HepG2 (cell line): Measurements from ENCODE around the gene ACE. TPM values are rescaled to one million over a fixed set of nuclear protein-coding genes. Genes with fewer than 3 reads are reported as not detected.
A peak's percentile ranks its signal among the peaks of the same experiment; 100 is the strongest.

Source experiments
- ATAC-seq: fragments of 200-7000 bp; cut with Tn5 transposase; 3 replicates; pipeline ENCODE4 v1.9.1; 2020; ENCODE audit warnings: mild to moderate bottlenecking, moderate library complexity
- BruUV-seq: library from RNA; stranded (reverse); fragments of 400-500 nt; replicated peaks from 2 replicates; lab custom pipeline; 2021; lab: Mats Ljungman, UMichigan
- CTCF ChIA-PET: fragments of 300-600 bp; formaldehyde crosslinking; extraction: SDS; loops from one replicate; lab custom pipeline; 2021; ENCODE audit warnings: low total read pairs, inconsistent platforms, low intra/inter-chr PET ratio; lab: Yijun Ruan, JAX
- POLR2A ChIA-PET: fragments of 350-600 bp; sonication (Branson Sonifier 250); formaldehyde crosslinking; loops from one replicate; lab custom pipeline; 2020; ENCODE audit warnings: antibody characterized with exemption, inconsistent platforms; lab: Yijun Ruan, JAX
- DNase-seq: peaks from one replicate; pipeline ENCODE4 v3.0.0-alpha.2; 2015; ENCODE audit warnings: low spot score
- FAIRE-seq: peaks from 3 replicates; lab custom pipeline; 2011; peaks lifted over from hg19 to GRCh38; lab: Jason Lieb, UNC
- H2AFZ ChIP-seq: one replicate; pipeline ENCODE4 v1.6.1; 2011; ENCODE audit warnings: low read length, inconsistent platforms
- H3K27ac ChIP-seq: fragments of 300-600 bp; 3 replicates; pipeline ENCODE4 v1.8.0; 2011; ENCODE audit warnings: mixed run types, mild to moderate bottlenecking, mixed read lengths, low read length, inconsistent platforms; ENCODE audit not compliant: insufficient read depth; ENCODE audit errors: extremely low read length
- H3K27me3 ChIP-seq, 2 experiments: fragments of 200-600 bp in 1 of 2; 2 replicates in 1 of 2; 3 replicates in 1 of 2; pipeline versions ENCODE4 v1.6.0 to v1.8.0; 2011; ENCODE audit warnings: low read length in 2 of 2, mild to moderate bottlenecking in 2 of 2, moderate library complexity in 2 of 2, inconsistent platforms in 1 of 2; ENCODE audit not compliant: insufficient read depth in 2 of 2, control insufficient read depth in 1 of 2
- H3K36me3 ChIP-seq, 2 experiments: fragments of 200-600 bp in 1 of 2; replicated peaks in 1 of 2; 2 replicates in 1 of 2; 3 replicates in 1 of 2; pipeline versions ENCODE4 v1.5.1 to v1.8.0; 2011; ENCODE audit warnings: low read length in 2 of 2, inconsistent platforms in 1 of 2; ENCODE audit not compliant: insufficient read depth in 2 of 2, control insufficient read depth in 1 of 2
- H3K4me1 ChIP-seq: 2 replicates; pipeline ENCODE4 v1.5.1; 2012; ENCODE audit warnings: low read length, inconsistent platforms; ENCODE audit not compliant: insufficient read depth
- H3K4me2 ChIP-seq: 2 replicates; pipeline ENCODE4 v1.6.0; 2011; ENCODE audit warnings: low read depth, low read length, inconsistent platforms
- H3K4me3 ChIP-seq, 3 experiments: fragments of 200-600 bp in 1 of 3; sonication (generic), shearing (Covaris generic) in 1 of 3; replicated peaks in 1 of 3; 2 replicates each; pipeline ENCODE4 v1.5.1; 2011 to 2016; ENCODE audit warnings: low read length in 3 of 3, inconsistent platforms in 2 of 3, low read depth in 2 of 3, mild to moderate bottlenecking in 2 of 3, control low read depth in 1 of 3, mixed read lengths in 1 of 3; ENCODE audit not compliant: insufficient read depth in 1 of 3
- H3K79me2 ChIP-seq: one replicate; pipeline ENCODE4 v1.6.1; 2011; ENCODE audit warnings: low read length, inconsistent platforms; ENCODE audit not compliant: insufficient read depth
- H3K9ac ChIP-seq: 2 replicates; pipeline ENCODE4 v1.6.0; 2011; ENCODE audit warnings: mild to moderate bottlenecking, low read depth, low read length, inconsistent platforms; ENCODE audit not compliant: insufficient read depth
- H3K9me3 ChIP-seq: 2 replicates; pipeline ENCODE4 v1.5.1; 2012; ENCODE audit warnings: mild to moderate bottlenecking, low read length
- H4K20me1 ChIP-seq: 2 replicates; pipeline ENCODE4 v1.6.0; 2011; ENCODE audit warnings: inconsistent platforms, mild to moderate bottlenecking, low read length, moderate library complexity; ENCODE audit not compliant: insufficient read depth
- FOSL2 ChIP-seq: sonication (generic); formaldehyde crosslinking; IDR thresholded peaks from 2 replicates; pipeline ENCODE4 v1.4.0; 2020; ENCODE audit warnings: missing genetic modification reagents
- MBNL3 ChIP-seq: fragments of 250-450 bp; sonication (Bioruptor Pico); conservative IDR thresholded peaks from 2 replicates; pipeline ENCODE4 v1.8.0; 2022; ENCODE audit warnings: mild to moderate bottlenecking, inconsistent platforms
- RELA ChIP-seq: sonication (generic); formaldehyde crosslinking; IDR thresholded peaks from 2 replicates; pipeline ENCODE4 v1.4.0; 2020; ENCODE audit warnings: missing genetic modification reagents
- ZBTB20 ChIP-seq: sonication (generic); formaldehyde crosslinking; IDR thresholded peaks from 2 replicates; pipeline ENCODE4 v1.8.1; 2023; ENCODE audit warnings: missing genetic modification reagents, low read depth, mild to moderate bottlenecking, borderline replicate concordance
- ZNF367 ChIP-seq: sonication (generic); formaldehyde crosslinking; IDR thresholded peaks from 2 replicates; pipeline ENCODE4 v1.4.0; 2020; ENCODE audit warnings: missing genetic modification reagents, borderline replicate concordance
- ZNF550 ChIP-seq: sonication (generic); formaldehyde crosslinking; IDR thresholded peaks from 2 replicates; pipeline ENCODE4 v1.4.0; 2020; ENCODE audit warnings: mild to moderate bottlenecking, missing genetic modification reagents, borderline replicate concordance
- WGBS: methylation state at CpG from one replicate; pipeline ENCODE4 v1.1.6; 2017; ENCODE audit warnings: low lambda C conversion rate; 5-methylcytosine and 5-hydroxymethylcytosine counted together
- in situ Hi-C: cut with HindIII; loops from 2 replicates; pipeline ENCODE4 v1.10.0; 2017; ENCODE audit warnings: low pct_unique_long_range_greater_than_20kb; ENCODE audit not compliant: extremely low pct_ligation_motif_present
- intact Hi-C: fragments of 100-400 bp; cut with micrococcal nuclease; formaldehyde crosslinking; loops from one replicate; pipeline ENCODE4 v1.10.0; 2022; ENCODE audit not compliant: unreplicated experiment
- polyA plus RNA-seq, 8 experiments: library from polyadenylated mRNA; depleted of rRNA in 3 of 8; stranded (reverse) in 7 of 8; unstranded in 1 of 8; fragments of >200 nt; fragmentation: Illumina TruSeq in 4 of 8; extraction: Trizol in 4 of 8; gene quantifications; 2 replicates each; pipeline versions ENCODE4 v1.2.1 to v1.2.3, GENCODE V29; 2011 to 2016; ENCODE audit warnings: low read depth in 4 of 8, missing spikeins in 1 of 8, mixed read lengths in 1 of 8; ENCODE audit not compliant: insufficient read depth in 1 of 8
- total RNA-seq, 5 experiments: library from RNA; depleted of rRNA; stranded (reverse); fragments of >200 nt; fragmentation: Illumina TruSeq; extraction: Trizol; gene quantifications; 2 replicates each; pipeline ENCODE4 v1.2.3, GENCODE V29; 2016; ENCODE audit warnings: low read depth in 1 of 5
- TF ChIP-seq, protein P1 (sequence below): sonication (generic); formaldehyde crosslinking; IDR thresholded peaks from 2 replicates; pipeline ENCODE4 v1.4.0; 2020; ENCODE audit warnings: missing genetic modification reagents
- TF ChIP-seq, protein P2 (sequence below): IDR thresholded peaks from 2 replicates; pipeline ENCODE4 v1.6.1; 2016; ENCODE audit warnings: low read depth, missing genetic modification reagents, missing compliant biosample characterization
- TF ChIP-seq, protein P3 (sequence below): sonication (generic); formaldehyde crosslinking; IDR thresholded peaks from 2 replicates; pipeline ENCODE4 v1.4.0; 2020; ENCODE audit warnings: missing genetic modification reagents

ACE gene
- total and polyA plus RNA-seq, 2 of the 13 experiments (the other 11 are each of a cell fraction or from before 2014, with no cell fraction given) = 0.08 to 0.13 TPM

DNA sequence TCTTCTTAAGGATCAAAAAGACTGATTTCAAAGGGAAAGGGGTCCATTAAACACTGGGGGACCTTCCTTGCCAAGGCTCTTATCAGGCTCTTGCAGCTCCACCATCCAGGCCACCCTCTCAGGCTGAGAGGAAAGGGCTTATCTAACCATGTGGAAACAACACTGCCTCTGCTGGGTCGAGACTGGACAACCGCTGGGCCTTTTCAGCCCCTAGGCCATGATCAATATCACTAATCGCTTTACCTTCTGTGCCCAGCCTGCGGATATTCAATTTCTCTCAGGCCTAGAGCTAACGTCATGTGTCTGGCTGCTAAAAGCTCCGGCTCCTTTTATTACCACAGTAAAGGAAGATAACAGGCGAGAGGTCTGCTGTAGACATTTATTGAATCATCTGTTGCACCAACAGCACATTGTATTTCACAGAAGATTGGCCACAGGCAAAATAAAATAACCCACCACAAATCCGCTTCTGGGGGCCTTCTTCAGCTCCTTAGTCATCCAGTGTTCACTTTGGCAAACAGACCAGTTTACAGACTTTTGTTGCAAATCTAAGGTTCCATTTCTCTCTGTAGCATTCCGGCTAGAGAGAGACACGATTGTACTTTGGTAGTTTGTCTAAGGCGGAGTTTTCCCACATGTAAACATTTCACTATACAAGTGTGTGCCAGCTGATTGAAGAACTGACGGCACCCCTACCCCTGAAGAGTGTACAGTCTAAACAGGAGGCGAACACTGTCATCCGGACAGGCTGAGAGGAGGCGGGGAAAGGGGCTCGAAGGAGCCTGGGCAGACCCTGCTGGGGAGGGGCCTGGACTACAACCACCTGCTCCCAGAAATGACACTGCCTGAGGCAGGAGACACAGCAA, 44.7 kb upstream of the ACE start:
- intact Hi-C loops = no loop called here
- H3K27ac ChIP-seq = peak overlapping the region; percentile 63
- H3K79me2 ChIP-seq = no peaks in the 10 kb centered on the region
- H3K27me3 ChIP-seq = peaks cover 0 to 9% of the 10 kb centered on the region in 2 experiments; a peak in 2 of 5 replicates
- BruUV-seq = no TSS peak
- peak overlapping the region; percentile 88 for H3K4me2 ChIP-seq
- ATAC-seq (peak; percentile 72), FAIRE-seq (peak; percentile 97), DNase-seq (peak; percentile 81)
- H3K9ac ChIP-seq = peak overlapping the region; percentile 32; the same call in 1 of the 2 replicates
- in situ Hi-C loops = no loop called here
- POLR2A ChIA-PET = interaction anchor here (0.9 to 2.4 kb wide), 4 partner anchors 88 to 341 kb away, joined by 4 to 11 read pairs (median 4); partner anchors contain the start of genes CCDC47, DDX42 and MAP3K3
- no peaks in the 10 kb centered on the region for H3K9me3 ChIP-seq
- peaks cover 72% of the 10 kb centered on the region for H3K4me1 ChIP-seq
- CTCF ChIA-PET = no interaction called here
- H3K4me3 ChIP-seq = peak overlapping the region; percentile 23 to 62 (median 39)
- no peaks in the 10 kb centered on the region for H3K36me3 ChIP-seq
- no peaks in the 10 kb centered on the region for H4K20me1 ChIP-seq
- peak overlapping the region; percentile 43 for H2AFZ ChIP-seq
- WGBS = 0% methylated on average over 15 of the region's 16 CpGs
- TF ChIP-seq ZNF550 (CRISPR knock-in tag) = no peak
- TF ChIP-seq RELA (CRISPR knock-in tag) = no peak
- 0 out of 2 replicates have a peak, but pooled peaks have one; percentile 47 for TF ChIP-seq FOSL2 (CRISPR knock-in tag)
- TF ChIP-seq, protein P1, sequence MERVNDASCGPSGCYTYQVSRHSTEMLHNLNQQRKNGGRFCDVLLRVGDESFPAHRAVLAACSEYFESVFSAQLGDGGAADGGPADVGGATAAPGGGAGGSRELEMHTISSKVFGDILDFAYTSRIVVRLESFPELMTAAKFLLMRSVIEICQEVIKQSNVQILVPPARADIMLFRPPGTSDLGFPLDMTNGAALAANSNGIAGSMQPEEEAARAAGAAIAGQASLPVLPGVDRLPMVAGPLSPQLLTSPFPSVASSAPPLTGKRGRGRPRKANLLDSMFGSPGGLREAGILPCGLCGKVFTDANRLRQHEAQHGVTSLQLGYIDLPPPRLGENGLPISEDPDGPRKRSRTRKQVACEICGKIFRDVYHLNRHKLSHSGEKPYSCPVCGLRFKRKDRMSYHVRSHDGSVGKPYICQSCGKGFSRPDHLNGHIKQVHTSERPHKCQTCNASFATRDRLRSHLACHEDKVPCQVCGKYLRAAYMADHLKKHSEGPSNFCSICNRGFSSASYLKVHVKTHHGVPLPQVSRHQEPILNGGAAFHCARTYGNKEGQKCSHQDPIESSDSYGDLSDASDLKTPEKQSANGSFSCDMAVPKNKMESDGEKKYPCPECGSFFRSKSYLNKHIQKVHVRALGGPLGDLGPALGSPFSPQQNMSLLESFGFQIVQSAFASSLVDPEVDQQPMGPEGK (CRISPR knock-in tag) = peak; percentile 57; the same call in 1 of the 2 replicates
- TF ChIP-seq, protein P2, sequence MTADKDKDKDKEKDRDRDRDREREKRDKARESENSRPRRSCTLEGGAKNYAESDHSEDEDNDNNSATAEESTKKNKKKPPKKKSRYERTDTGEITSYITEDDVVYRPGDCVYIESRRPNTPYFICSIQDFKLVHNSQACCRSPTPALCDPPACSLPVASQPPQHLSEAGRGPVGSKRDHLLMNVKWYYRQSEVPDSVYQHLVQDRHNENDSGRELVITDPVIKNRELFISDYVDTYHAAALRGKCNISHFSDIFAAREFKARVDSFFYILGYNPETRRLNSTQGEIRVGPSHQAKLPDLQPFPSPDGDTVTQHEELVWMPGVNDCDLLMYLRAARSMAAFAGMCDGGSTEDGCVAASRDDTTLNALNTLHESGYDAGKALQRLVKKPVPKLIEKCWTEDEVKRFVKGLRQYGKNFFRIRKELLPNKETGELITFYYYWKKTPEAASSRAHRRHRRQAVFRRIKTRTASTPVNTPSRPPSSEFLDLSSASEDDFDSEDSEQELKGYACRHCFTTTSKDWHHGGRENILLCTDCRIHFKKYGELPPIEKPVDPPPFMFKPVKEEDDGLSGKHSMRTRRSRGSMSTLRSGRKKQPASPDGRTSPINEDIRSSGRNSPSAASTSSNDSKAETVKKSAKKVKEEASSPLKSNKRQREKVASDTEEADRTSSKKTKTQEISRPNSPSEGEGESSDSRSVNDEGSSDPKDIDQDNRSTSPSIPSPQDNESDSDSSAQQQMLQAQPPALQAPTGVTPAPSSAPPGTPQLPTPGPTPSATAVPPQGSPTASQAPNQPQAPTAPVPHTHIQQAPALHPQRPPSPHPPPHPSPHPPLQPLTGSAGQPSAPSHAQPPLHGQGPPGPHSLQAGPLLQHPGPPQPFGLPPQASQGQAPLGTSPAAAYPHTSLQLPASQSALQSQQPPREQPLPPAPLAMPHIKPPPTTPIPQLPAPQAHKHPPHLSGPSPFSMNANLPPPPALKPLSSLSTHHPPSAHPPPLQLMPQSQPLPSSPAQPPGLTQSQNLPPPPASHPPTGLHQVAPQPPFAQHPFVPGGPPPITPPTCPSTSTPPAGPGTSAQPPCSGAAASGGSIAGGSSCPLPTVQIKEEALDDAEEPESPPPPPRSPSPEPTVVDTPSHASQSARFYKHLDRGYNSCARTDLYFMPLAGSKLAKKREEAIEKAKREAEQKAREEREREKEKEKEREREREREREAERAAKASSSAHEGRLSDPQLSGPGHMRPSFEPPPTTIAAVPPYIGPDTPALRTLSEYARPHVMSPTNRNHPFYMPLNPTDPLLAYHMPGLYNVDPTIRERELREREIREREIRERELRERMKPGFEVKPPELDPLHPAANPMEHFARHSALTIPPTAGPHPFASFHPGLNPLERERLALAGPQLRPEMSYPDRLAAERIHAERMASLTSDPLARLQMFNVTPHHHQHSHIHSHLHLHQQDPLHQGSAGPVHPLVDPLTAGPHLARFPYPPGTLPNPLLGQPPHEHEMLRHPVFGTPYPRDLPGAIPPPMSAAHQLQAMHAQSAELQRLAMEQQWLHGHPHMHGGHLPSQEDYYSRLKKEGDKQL (CRISPR knock-in tag) = 0 out of 2 replicates have a peak, but pooled peaks have one; percentile 42
- TF ChIP-seq ZNF367 = no peak
- TF ChIP-seq ZBTB20 (CRISPR knock-in tag) = no peak
- TF ChIP-seq, protein P3, sequence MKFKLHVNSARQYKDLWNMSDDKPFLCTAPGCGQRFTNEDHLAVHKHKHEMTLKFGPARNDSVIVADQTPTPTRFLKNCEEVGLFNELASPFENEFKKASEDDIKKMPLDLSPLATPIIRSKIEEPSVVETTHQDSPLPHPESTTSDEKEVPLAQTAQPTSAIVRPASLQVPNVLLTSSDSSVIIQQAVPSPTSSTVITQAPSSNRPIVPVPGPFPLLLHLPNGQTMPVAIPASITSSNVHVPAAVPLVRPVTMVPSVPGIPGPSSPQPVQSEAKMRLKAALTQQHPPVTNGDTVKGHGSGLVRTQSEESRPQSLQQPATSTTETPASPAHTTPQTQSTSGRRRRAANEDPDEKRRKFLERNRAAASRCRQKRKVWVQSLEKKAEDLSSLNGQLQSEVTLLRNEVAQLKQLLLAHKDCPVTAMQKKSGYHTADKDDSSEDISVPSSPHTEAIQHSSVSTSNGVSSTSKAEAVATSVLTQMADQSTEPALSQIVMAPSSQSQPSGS (CRISPR knock-in tag) = no peak; the same call in none of the 2 replicates
- no peak for TF ChIP-seq MBNL3 (CRISPR knock-in tag)
